ENCODE measurements around the gene IQSEC3. TPM values are rescaled to one million over a fixed set of nuclear protein-coding genes. Genes with fewer than 3 reads are reported as not detected.

The IQSEC3 gene
- total and polyA plus RNA-seq, 2 of the 13 experiments (the other 11 are each of a cell fraction or from before 2014, with no cell fraction given), result not detected

DNA sequence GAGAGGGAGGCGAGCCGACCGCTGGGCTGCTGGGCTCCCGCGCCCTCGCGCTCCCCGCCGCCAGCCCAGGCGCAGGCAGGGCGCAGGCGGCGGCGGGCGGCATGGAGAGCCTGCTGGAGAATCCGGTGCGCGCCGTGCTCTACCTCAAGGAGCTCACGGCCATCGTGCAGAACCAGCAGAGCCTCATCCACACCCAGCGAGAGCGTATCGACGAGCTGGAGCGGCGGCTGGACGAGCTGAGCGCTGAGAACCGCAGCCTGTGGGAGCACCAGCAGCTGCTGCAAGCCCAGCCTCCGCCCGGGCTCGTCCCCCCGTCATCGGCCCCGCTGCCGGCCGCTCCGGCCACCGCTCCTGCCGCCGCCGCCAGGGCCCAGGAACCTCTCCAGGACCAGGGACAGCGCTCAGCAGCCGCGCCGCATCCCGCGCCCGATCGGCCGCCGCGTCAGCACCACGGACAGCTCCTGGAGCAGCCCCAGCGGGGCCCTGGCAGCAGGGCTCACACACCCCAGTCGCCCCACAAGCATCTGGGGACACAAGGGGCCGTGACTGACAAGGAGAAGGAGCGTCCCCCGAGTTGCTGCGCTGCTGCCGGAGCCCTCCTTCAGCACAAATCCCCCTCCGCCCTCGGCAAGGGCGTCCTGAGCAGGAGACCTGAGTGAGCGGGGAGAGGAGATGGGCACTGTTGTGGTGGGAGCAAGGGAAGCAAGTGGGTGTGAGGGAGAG, 376 bp downstream of the IQSEC3 start (continued):
- TF ChIP-seq ZNF792 (CRISPR knock-in tag; IDR thresholded peaks at IDR 0.05) (peak; percentile 71; the same call in 1 of the 2 replicates), ZNF777 (CRISPR knock-in tag; IDR thresholded peaks at IDR 0.05) (peak; percentile 51; the same call in 1 of the 2 replicates), ISL2 (CRISPR knock-in tag; IDR thresholded peaks at IDR 0.05) (peak; percentile 66), EHMT2 (IDR thresholded peaks at IDR 0.05; ENCODE audit: borderline replicate concordance, low read depth, low read length) (peak; percentile 67; the same call in 1 of the 2 replicates), HOXA3 (CRISPR knock-in tag; IDR thresholded peaks at IDR 0.05) (peak; percentile 51; the same call in 1 of the 2 replicates), KAT8 (CRISPR knock-in tag; IDR thresholded peaks at IDR 0.05) (peak; percentile 49; the same call in 1 of the 2 replicates), AHR (CRISPR knock-in tag; IDR thresholded peaks at IDR 0.05) (peak; percentile 90; the same call in 1 of the 2 replicates), ZNF773 (CRISPR knock-in tag; IDR thresholded peaks at IDR 0.05; ENCODE audit: borderline replicate concordance) (peak; percentile 97; the same call in 1 of the 2 replicates), HDAC2 (CRISPR knock-in tag; IDR thresholded peaks at IDR 0.05) (peak; percentile 67), HOXA5 (CRISPR knock-in tag; IDR thresholded peaks at IDR 0.05) (0 out of 2 replicates have a peak, but pooled peaks have one; percentile 93), ZFY (CRISPR knock-in tag; IDR thresholded peaks at IDR 0.05) (peak; percentile 27; the same call in 1 of the 2 replicates), ZNF331 (CRISPR knock-in tag; IDR thresholded peaks at IDR 0.05) (peak; percentile 88), BRCA1 (CRISPR knock-in tag; IDR thresholded peaks at IDR 0.05) (peak; percentile 96), IRF2 (CRISPR knock-in tag; IDR thresholded peaks at IDR 0.05) (0 out of 2 replicates have a peak, but pooled peaks have one; percentile 60), KLF16 (CRISPR knock-in tag; IDR thresholded peaks at IDR 0.05) (peak in 1 of 2 experiments; percentile 80; a peak in 2 of 4 replicates), RARA (CRISPR knock-in tag; IDR thresholded peaks at IDR 0.05) (peak; percentile 49), MED13 (CRISPR knock-in tag; IDR thresholded peaks at IDR 0.05) (peak; percentile 76; the same call in 1 of the 2 replicates)
- TF ChIP-seq, protein P1, sequence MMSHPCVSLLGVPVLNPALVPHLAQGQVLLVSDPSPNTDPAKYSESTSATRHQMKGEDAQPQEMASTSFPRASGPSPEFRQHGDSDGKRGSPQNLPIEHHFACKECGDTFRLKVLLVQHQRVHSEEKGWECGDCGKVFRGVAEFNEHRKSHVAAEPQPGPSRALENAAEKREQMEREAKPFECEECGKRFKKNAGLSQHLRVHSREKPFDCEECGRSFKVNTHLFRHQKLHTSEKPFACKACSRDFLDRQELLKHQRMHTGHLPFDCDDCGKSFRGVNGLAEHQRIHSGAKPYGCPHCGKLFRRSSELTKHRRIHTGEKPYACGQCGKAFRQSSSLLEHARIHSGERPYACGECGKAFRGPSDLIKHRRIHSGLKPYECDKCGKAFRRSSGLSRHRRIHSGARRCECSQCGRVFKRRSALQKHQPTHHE (CRISPR knock-in tag; IDR thresholded peaks at IDR 0.05; ENCODE audit: borderline replicate concordance), result peak; percentile 95; the same call in 1 of the 2 replicates
- TF ChIP-seq, protein P2, sequence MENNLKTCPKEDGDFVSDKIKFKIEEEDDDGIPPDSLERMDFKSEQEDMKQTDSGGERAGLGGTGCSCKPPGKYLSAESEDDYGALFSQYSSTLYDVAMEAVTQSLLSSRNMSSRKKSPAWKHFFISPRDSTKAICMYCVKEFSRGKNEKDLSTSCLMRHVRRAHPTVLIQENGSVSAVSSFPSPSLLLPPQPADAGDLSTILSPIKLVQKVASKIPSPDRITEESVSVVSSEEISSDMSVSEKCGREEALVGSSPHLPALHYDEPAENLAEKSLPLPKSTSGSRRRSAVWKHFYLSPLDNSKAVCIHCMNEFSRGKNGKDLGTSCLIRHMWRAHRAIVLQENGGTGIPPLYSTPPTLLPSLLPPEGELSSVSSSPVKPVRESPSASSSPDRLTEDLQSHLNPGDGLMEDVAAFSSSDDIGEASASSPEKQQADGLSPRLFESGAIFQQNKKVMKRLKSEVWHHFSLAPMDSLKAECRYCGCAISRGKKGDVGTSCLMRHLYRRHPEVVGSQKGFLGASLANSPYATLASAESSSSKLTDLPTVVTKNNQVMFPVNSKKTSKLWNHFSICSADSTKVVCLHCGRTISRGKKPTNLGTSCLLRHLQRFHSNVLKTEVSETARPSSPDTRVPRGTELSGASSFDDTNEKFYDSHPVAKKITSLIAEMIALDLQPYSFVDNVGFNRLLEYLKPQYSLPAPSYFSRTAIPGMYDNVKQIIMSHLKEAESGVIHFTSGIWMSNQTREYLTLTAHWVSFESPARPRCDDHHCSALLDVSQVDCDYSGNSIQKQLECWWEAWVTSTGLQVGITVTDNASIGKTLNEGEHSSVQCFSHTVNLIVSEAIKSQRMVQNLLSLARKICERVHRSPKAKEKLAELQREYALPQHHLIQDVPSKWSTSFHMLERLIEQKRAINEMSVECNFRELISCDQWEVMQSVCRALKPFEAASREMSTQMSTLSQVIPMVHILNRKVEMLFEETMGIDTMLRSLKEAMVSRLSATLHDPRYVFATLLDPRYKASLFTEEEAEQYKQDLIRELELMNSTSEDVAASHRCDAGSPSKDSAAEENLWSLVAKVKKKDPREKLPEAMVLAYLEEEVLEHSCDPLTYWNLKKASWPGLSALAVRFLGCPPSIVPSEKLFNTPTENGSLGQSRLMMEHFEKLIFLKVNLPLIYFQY (CRISPR knock-in tag; IDR thresholded peaks at IDR 0.05; ENCODE audit: borderline replicate concordance), result peak; percentile 56; the same call in 1 of the 2 replicates
- TF ChIP-seq, protein P3, sequence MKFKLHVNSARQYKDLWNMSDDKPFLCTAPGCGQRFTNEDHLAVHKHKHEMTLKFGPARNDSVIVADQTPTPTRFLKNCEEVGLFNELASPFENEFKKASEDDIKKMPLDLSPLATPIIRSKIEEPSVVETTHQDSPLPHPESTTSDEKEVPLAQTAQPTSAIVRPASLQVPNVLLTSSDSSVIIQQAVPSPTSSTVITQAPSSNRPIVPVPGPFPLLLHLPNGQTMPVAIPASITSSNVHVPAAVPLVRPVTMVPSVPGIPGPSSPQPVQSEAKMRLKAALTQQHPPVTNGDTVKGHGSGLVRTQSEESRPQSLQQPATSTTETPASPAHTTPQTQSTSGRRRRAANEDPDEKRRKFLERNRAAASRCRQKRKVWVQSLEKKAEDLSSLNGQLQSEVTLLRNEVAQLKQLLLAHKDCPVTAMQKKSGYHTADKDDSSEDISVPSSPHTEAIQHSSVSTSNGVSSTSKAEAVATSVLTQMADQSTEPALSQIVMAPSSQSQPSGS (CRISPR knock-in tag; IDR thresholded peaks at IDR 0.05), result 0 out of 2 replicates have a peak, but pooled peaks have one; percentile 45
- TF ChIP-seq, protein P4, sequence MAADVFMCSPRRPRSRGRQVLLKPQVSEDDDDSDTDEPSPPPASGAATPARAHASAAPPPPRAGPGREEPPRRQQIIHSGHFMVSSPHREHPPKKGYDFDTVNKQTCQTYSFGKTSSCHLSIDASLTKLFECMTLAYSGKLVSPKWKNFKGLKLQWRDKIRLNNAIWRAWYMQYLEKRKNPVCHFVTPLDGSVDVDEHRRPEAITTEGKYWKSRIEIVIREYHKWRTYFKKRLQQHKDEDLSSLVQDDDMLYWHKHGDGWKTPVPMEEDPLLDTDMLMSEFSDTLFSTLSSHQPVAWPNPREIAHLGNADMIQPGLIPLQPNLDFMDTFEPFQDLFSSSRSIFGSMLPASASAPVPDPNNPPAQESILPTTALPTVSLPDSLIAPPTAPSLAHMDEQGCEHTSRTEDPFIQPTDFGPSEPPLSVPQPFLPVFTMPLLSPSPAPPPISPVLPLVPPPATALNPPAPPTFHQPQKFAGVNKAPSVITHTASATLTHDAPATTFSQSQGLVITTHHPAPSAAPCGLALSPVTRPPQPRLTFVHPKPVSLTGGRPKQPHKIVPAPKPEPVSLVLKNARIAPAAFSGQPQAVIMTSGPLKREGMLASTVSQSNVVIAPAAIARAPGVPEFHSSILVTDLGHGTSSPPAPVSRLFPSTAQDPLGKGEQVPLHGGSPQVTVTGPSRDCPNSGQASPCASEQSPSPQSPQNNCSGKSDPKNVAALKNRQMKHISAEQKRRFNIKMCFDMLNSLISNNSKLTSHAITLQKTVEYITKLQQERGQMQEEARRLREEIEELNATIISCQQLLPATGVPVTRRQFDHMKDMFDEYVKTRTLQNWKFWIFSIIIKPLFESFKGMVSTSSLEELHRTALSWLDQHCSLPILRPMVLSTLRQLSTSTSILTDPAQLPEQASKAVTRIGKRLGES (CRISPR knock-in tag; IDR thresholded peaks at IDR 0.05; ENCODE audit: borderline replicate concordance), result 0 out of 2 replicates have a peak, but pooled peaks have one; percentile 56
